HG02884 (cell line): ENCODE results near the gene UBE2R2.
"Not testable (repeated sequence)": the region's sequence is repeated elsewhere in the genome, so short reads cannot be mapped to it uniquely, and the experiment has no call there.

ENCODE experiments used
- ATAC-seq: cut with Tn5 transposase; IDR thresholded peaks from one replicate; pipeline ENCODE4 v1.9.1; 2021; ENCODE audit warnings: mild to moderate bottlenecking, moderate library complexity; ENCODE audit not compliant: unreplicated experiment

UBE2R2 gene

DNA sequence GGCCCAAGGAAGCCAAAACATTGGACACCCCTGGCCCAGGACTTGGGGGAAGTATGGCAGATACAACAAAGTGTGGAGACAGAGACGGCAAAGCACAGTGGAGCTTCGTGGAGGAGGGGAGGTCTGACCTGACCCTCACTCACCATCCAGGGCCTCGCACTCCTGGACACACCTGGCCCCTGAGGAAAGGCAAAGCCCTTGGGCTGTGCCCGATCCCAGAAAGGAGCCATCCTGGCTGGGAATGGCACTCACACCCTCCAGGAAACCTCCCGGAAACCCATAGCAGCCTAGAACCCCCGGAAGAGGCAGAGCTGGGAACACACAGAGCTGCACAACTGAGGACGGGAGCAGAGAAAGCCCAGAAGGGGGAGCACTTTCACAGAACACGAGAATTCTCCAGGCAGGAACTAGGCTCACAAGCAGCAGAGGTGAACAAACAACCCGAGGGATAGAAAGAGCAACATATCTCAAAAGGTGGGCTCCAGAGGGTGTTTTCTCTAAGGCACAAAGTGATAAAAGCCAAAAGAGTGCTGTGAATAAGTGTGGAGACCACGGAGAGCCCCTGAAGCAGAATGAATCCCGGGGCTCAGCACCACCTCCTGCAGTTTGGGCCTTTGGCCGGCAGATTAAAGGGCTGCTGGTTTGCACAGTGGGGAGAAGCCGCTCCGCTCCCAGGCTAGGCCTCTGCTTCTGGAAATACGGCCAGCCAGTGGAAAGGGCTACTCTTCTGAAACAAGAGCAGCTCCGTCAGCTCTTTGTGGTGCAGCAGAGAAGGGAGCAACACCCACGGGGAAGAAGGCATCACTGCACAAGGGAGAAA, 108.2 kb downstream of the UBE2R2 start:
- no peak for ATAC-seq

GRCh38 chr9:33926746-33927485, 110.0 kb downstream of the UBE2R2 start:
- no peak for ATAC-seq

- no peak for ATAC-seq
These were observed 110.7 kb downstream of the UBE2R2 start for GRCh38 chr9:33927694-33928093.

DNA sequence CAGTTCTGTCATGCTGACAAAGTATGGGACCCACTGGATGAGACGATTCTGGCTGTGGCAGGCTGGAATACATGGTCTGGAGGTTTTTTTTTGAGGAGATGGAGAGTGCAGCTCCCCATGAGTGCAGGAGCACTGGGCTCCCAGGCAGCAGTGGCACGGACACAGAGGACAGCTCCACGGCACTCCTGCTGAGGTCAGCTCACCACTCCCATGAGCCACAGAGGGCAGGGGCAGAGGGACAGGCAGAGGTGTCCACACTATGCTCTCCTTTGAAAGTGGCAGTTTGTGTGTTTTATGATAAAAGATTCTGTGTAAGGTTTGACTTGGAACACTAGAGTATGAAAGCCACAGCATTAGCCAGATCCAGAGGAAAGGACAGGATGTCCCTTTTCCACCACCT, 114.4 kb downstream of the UBE2R2 start:
- no peak for ATAC-seq

GRCh38 chr9:33932078-33932807, 115.3 kb downstream of the UBE2R2 start:
- no peak for ATAC-seq

DNA sequence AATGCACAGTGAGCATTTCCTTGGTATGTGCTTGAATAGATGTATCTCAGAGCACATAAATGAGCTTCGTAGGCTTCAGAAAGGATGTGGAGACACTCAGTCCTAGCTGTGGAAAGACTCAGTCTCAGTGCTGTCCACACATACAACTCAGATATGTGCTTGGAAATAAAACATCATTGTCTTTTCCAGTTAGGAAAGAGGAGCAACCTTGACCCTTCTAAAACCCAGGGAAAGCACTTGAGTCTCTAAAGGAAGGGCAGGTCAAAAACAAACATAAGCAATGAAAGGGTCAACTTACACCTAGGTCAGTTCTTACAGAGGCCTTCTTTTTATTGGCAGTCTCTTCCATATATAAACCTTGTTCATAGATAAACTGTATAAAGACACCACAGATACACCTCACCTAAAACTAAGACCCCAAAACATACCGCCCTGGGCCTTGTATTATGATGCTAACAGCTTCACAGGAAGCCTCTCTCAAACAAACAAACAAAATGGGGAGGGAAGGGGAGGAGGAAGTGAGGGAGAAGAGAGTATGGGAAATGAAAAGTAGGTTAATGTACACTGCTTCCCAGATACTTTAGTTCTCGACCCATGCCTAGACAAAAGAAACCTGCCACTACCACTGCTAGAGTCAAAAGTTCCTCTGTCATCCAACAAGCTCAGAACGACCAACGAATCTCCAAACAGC, 117.4 kb downstream of the UBE2R2 start:
- ATAC-seq: no peak

DNA sequence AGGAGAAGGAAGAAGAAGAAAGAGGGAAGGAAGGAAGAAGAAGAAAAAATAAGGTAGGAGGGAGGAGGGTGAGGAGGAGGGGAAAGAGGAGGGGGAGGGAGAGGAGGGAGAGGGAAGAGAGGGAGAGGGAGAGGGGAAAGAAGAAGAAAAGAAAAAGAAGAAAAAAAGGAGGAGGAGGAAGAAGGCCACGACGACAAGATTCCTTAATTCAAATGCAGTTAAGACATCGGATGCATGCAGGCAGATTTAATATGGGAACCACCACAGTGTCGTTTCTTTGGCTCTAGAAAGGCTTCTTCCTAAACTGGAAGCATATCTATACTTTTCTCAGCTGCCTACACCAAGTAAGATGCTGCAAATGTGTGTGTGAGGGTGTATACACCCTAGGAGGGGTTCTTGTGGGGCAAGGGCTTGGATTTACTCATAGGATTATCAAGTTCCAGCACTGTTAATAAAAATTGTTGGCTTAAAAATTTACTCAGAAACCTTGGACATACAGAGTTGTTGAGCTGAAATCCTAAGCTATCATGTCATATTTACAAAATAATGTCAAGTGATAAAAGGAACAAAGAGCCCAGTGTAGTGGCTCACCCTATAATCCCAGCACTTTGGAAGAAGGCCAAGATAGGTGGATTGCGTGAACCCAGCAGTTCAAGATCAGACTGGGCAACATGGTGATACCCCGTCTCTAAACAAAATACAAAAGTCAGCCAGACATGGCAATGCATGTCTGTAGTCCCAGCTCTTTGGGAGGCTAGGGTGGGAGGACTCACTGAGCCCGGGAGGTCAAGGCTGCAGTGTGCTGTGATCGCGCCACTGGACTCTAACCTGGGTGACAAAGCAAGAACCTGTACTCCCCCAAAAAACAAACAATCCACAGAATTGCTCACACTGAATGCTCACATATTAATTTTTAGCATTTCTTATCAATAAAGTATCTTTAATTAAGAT, 123.2 kb downstream of the UBE2R2 start:
- ATAC-seq: no peak

GRCh38 chr9:33942471-33943083, 125.6 kb downstream of the UBE2R2 start:
- no peak for ATAC-seq

- no peak for ATAC-seq
These were observed 126.4 kb downstream of the UBE2R2 start for GRCh38 chr9:33943389-33943788.

- no peak for ATAC-seq
These were observed 130.0 kb downstream of the UBE2R2 start for GRCh38 chr9:33946779-33947535.

GRCh38 chr9:33950371-33950770, 133.4 kb downstream of the UBE2R2 start:
- no peak for ATAC-seq

DNA sequence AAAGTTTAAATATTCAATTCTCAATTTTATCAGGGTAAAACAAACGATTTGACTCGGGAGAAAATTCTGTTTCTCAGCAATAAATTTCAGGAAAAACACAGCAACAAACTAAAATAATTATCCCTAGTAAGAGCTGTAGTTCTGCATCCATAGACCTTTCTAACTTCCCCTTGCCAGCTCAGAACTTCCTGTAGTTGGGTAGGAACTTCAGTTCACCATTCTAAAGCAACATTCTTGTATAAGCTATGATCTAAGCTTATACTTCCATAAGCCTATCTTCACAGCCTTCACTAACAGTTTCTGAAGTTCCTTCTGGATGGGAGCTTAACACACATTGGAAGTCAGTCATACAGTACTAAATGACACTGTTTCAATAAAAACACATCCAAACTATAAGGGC, 135.1 kb downstream of the UBE2R2 start:
- ATAC-seq: no peak

DNA sequence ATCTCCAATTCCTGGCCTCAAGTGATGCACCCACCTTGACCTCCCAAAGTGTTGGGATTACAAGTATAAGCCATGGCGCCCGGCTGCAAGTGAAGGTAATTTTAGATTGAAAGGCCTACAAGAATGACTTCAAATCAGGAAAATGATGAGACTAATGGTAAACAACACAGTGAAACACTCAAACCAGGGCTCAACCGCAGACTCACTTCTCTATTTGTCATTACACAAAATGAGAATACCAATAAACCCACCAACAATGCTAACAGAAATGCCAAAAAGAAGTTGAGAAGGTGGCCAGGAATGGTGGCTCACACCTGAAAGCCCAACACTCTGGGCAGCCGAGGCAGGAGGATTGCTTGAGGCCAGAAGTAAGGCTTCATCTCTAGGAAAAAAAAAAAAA, 139.6 kb downstream of the UBE2R2 start:
- no peak for ATAC-seq

- ATAC-seq: no peak
These were observed 142.8 kb downstream of the UBE2R2 start for GRCh38 chr9:33959725-33960124.

GRCh38 chr9:33962468-33962867, 145.5 kb downstream of the UBE2R2 start:
- ATAC-seq: not testable (repeated sequence)

DNA sequence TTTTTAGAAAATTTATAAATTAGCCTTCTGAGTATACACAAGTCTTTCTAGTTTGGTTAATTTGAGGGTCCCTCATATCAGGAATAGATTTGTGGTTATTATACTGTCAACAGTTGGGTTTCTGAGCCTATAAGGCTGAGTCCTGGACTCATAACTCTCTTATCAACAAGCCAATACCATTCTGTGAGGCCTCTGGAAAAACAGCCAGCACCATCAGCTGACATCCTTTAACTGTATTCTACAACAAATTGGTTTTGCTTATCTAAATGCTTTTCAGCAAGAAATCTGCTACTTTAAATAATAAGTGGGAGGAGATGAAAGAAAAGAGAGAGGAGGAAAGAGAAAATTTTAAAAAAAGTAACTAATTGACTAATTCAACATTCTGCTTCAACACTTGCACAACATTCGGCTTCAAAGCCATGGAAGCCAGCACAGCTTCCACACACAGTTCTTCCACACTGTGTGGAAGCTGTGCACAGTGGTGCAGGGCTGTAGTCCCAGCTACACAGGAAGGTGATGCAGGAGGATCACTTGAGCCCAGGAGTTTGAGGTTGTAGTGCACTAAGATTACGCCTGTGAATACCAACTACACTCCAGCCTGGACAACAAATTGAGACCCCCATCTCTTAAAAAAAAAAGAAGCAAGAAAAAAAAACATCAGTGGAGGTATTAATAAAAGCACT, 147.3 kb downstream of the UBE2R2 start:
- ATAC-seq: no peak
